Neural progenitor cell (in vitro differentiated cells): ENCODE results near the gene NPC2.

Experiments used
- CTCF ChIP-seq: fragments of 200-600 bp; sonication (generic); IDR thresholded peaks from 2 replicates; pipeline ENCODE4 v1.5.1; 2017; ENCODE audit warnings: antibody characterized with exemption, mild to moderate bottlenecking
- EZH2 ChIP-seq: fragments of 200-600 bp; sonication (generic); IDR thresholded peaks from 2 replicates; pipeline ENCODE4 v1.6.1; 2017; ENCODE audit warnings: antibody characterized with exemption, mild to moderate bottlenecking, moderate library complexity
- EZH2phosphoT487 ChIP-seq: fragments of 200-600 bp; sonication (generic); IDR thresholded peaks from 2 replicates; pipeline ENCODE4 v1.6.1; 2017; ENCODE audit warnings: antibody characterized with exemption

DNA sequence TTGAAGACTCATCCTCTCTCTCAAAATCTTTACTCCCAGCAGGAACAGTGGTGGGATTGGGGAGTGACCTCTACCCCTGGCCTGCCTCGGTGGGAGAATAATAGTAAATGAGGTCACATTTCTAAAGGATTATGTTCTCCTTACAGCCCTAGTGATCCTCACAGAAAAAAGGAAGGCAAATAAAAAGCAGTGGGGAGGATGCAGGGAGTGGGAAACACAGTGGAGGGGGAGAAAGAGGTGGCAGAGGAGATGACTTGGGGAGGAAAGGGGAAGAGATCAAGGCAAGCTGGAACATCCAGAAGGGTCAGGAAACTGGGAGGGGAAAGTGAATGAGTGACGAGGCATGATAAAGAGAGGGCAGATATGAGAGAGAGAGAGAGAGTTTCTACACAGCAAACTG is 58.8 kb downstream of the NPC2 start:
- TF ChIP-seq CTCF (no peak), EZH2 (no peak), EZH2phosphoT487 (no peak)
